Osteoblast (primary cell): ENCODE results near the gene NDOR1. TPM values are rescaled to one million over a fixed set of nuclear protein-coding genes. Genes with fewer than 3 reads are reported as not detected.

ENCODE experiments used
- DNase-seq: peaks from one replicate; pipeline ENCODE4 v3.0.0; 2011; ENCODE audit warnings: low spot score, mixed read lengths; ENCODE audit not compliant: insufficient read length; ENCODE audit errors: missing footprints
- H2AFZ ChIP-seq: 2 replicates; pipeline ENCODE4 v1.6.0; 2011; ENCODE audit warnings: mild to moderate bottlenecking, low read length
- H3K27ac ChIP-seq: 2 replicates; pipeline ENCODE4 v1.5.1; 2011; ENCODE audit warnings: mild to moderate bottlenecking, low read depth, low read length, moderate library complexity
- H3K27me3 ChIP-seq: 2 replicates; pipeline ENCODE4 v1.6.0; 2012; ENCODE audit warnings: mild to moderate bottlenecking, control low read depth, inconsistent platforms, low read length, moderate library complexity; ENCODE audit not compliant: insufficient read depth
- H3K36me3 ChIP-seq: 2 replicates; pipeline ENCODE4 v1.5.1; 2011; ENCODE audit warnings: mild to moderate bottlenecking, low read length, control low read depth, moderate library complexity; ENCODE audit not compliant: insufficient read depth
- H3K4me1 ChIP-seq: 2 replicates; pipeline ENCODE4 v1.5.1; 2011; ENCODE audit warnings: mild to moderate bottlenecking, low read length, control low read depth, moderate library complexity; ENCODE audit not compliant: insufficient read depth
- H3K4me2 ChIP-seq: 2 replicates; pipeline ENCODE4 v1.6.0; 2011; ENCODE audit warnings: mild to moderate bottlenecking, low read length; ENCODE audit not compliant: insufficient read depth
- H3K4me3 ChIP-seq: fragments of 200-600 bp; sonication (generic); 3 replicates; pipeline ENCODE4 v1.5.1; 2012; ENCODE audit warnings: mild to moderate bottlenecking, low read length, inconsistent platforms; ENCODE audit not compliant: insufficient read depth
- H3K79me2 ChIP-seq: 2 replicates; pipeline ENCODE4 v1.6.0; 2012; ENCODE audit warnings: mild to moderate bottlenecking, low read length, control low read depth, inconsistent platforms; ENCODE audit not compliant: insufficient read depth
- H3K9me3 ChIP-seq: 2 replicates; pipeline ENCODE4 v1.5.1; 2011; ENCODE audit warnings: low read depth, low read length, control low read depth
- H4K20me1 ChIP-seq: 2 replicates; pipeline ENCODE4 v1.6.0; 2012; ENCODE audit warnings: mild to moderate bottlenecking, low read length, control low read depth; ENCODE audit not compliant: insufficient read depth
- CTCF ChIP-seq: IDR thresholded peaks from 2 replicates; pipeline ENCODE4 v1.5.1; 2011; ENCODE audit warnings: mild to moderate bottlenecking, low read depth, low read length, moderate library complexity; ENCODE audit errors: extremely low read depth
- total RNA-seq: library from RNA; depleted of rRNA; stranded (reverse); fragments of >200 nt; gene quantifications from 2 replicates; pipeline ENCODE4 v1.2.3, GENCODE V29; 2012

NDOR1 gene
- total RNA-seq, 1 donor, result 6.2 TPM

GRCh38 chr9:137181680-137182079, 23.8 kb upstream of the NDOR1 start:
- TF ChIP-seq CTCF, result no peak
- Histone ChIP-seq H3K27ac (no peak overlapping the region), H3K9me3 (no peaks in the 10 kb centered on the region), H2AFZ (no peak overlapping the region), H3K36me3 (peaks cover 29% of the 10 kb centered on the region), H3K79me2 (peaks cover 16% of the 10 kb centered on the region), H4K20me1 (peaks cover 8% of the 10 kb centered on the region), H3K4me2 (no peak overlapping the region), H3K4me1 (peaks cover 1% of the 10 kb centered on the region), H3K27me3 (no peaks in the 10 kb centered on the region), H3K4me3 (no peak overlapping the region)
- DNase-seq, result no peak

GRCh38 chr9:137182836-137183235, 22.7 kb upstream of the NDOR1 start:
- Histone ChIP-seq H3K4me2 (no peak overlapping the region), H3K27me3 (no peaks in the 10 kb centered on the region), H3K4me1 (peaks cover 13% of the 10 kb centered on the region), H3K36me3 (peaks cover 29% of the 10 kb centered on the region), H3K4me3 (no peak overlapping the region), H4K20me1 (peaks cover 17% of the 10 kb centered on the region), H3K9me3 (no peaks in the 10 kb centered on the region), H2AFZ (no peak overlapping the region), H3K27ac (no peak overlapping the region), H3K79me2 (peaks cover 28% of the 10 kb centered on the region)
- no peak for DNase-seq
- no peak for TF ChIP-seq CTCF

GRCh38 chr9:137183980-137184595, 21.4 kb upstream of the NDOR1 start:
- peaks cover 33% of the 10 kb centered on the region for H3K79me2 ChIP-seq
- no peak overlapping the region for H3K4me3 ChIP-seq
- no peaks in the 10 kb centered on the region for H3K9me3 ChIP-seq
- peaks cover 15% of the 10 kb centered on the region for H4K20me1 ChIP-seq
- H2AFZ ChIP-seq, result no peak overlapping the region
- peaks cover 29% of the 10 kb centered on the region for H3K36me3 ChIP-seq
- peaks cover 14% of the 10 kb centered on the region for H3K4me1 ChIP-seq
- no peak overlapping the region for H3K27ac ChIP-seq
- no peak for TF ChIP-seq CTCF
- no peak overlapping the region for H3K4me2 ChIP-seq
- no peaks in the 10 kb centered on the region for H3K27me3 ChIP-seq
- no peak for DNase-seq

GRCh38 chr9:137184881-137185660, 20.4 kb upstream of the NDOR1 start:
- no peaks in the 10 kb centered on the region for H3K27me3 ChIP-seq
- H2AFZ ChIP-seq, result no peak overlapping the region
- no peak for DNase-seq
- no peak overlapping the region for H3K4me3 ChIP-seq
- peaks cover 23% of the 10 kb centered on the region for H3K4me1 ChIP-seq
- H3K9me3 ChIP-seq, result no peaks in the 10 kb centered on the region
- H3K4me2 ChIP-seq, result no peak overlapping the region
- H3K36me3 ChIP-seq, result peaks cover 30% of the 10 kb centered on the region
- no peak for TF ChIP-seq CTCF
- peaks cover 22% of the 10 kb centered on the region for H4K20me1 ChIP-seq
- H3K79me2 ChIP-seq, result peaks cover 40% of the 10 kb centered on the region
- no peak overlapping the region for H3K27ac ChIP-seq
